HepG2 (cell line): ENCODE data around the gene ARHGAP5. TPM values are rescaled to one million over a fixed set of nuclear protein-coding genes. Genes with fewer than 3 reads are reported as not detected.

ENCODE experiments used
- AKNA ChIP-seq: sonication (generic); formaldehyde crosslinking; IDR thresholded peaks from 2 replicates; pipeline ENCODE4 v1.4.0; 2020; ENCODE audit warnings: missing genetic modification reagents, borderline replicate concordance
- BRCA1 ChIP-seq: sonication (generic); formaldehyde crosslinking; IDR thresholded peaks from 2 replicates; pipeline ENCODE4 v1.4.0; 2020; ENCODE audit warnings: missing genetic modification reagents
- DBP ChIP-seq: sonication (generic); formaldehyde crosslinking; IDR thresholded peaks from 2 replicates; pipeline ENCODE4 v1.4.0; 2020; ENCODE audit warnings: missing genetic modification reagents; ENCODE audit errors: not compliant biosample characterization
- EP300 ChIP-seq, 3 experiments: sonication (generic) in 1 of 3; formaldehyde crosslinking in 1 of 3; IDR thresholded peaks; 2 replicates each; pipeline versions ENCODE4 v1.5.1 to v1.6.1; 2011 to 2020; ENCODE audit warnings: low read depth in 2 of 3, low read length in 2 of 3, borderline replicate concordance in 1 of 3, improper control_type of control experiment in 1 of 3, mild to moderate bottlenecking in 1 of 3, missing genetic modification reagents in 1 of 3, moderate library complexity in 1 of 3
- FOXK2 ChIP-seq: fragments of 450-650 bp; IDR thresholded peaks from 2 replicates; pipeline ENCODE4 v1.6.1; 2016
- FOXP4 ChIP-seq: sonication (generic); formaldehyde crosslinking; IDR thresholded peaks from 2 replicates; pipeline ENCODE4 v1.4.0; 2020; ENCODE audit warnings: missing genetic modification reagents
- FUBP1 ChIP-seq: sonication (generic); formaldehyde crosslinking; IDR thresholded peaks from 2 replicates; pipeline ENCODE4 v1.5.1; 2020; ENCODE audit warnings: missing genetic modification reagents, mild to moderate bottlenecking, borderline replicate concordance
- HBP1 ChIP-seq: IDR thresholded peaks from 2 replicates; pipeline ENCODE4 v1.6.1; 2016; ENCODE audit warnings: low read depth, control low read depth
- KDM1A ChIP-seq: IDR thresholded peaks from 2 replicates; pipeline ENCODE4 v1.6.1; 2016; ENCODE audit warnings: missing compliant biosample characterization
- KDM2A ChIP-seq: sonication (generic); formaldehyde crosslinking; IDR thresholded peaks from 2 replicates; pipeline ENCODE4 v1.4.0; 2020; ENCODE audit warnings: low read depth, missing genetic modification reagents, borderline replicate concordance
- PTBP1 ChIP-seq: fragments of 200-400 bp; formaldehyde crosslinking; IDR thresholded peaks from 2 replicates; pipeline ENCODE4 v1.6.1; 2018; ENCODE audit warnings: low read length, low read depth; ENCODE audit not compliant: poor library complexity, severe bottlenecking
- RAD21 ChIP-seq: fragments of 450-650 bp; formaldehyde crosslinking; IDR thresholded peaks from 2 replicates; pipeline ENCODE4 v1.5.0; 2020; ENCODE audit warnings: mild to moderate bottlenecking
- ZBTB25 ChIP-seq: IDR thresholded peaks from 2 replicates; pipeline ENCODE4 v1.6.1; 2018; ENCODE audit warnings: missing genetic modification reagents
- ZNF235 ChIP-seq: sonication (generic); formaldehyde crosslinking; IDR thresholded peaks from 2 replicates; pipeline ENCODE4 v1.8.1; 2023; ENCODE audit warnings: mild to moderate bottlenecking, missing genetic modification reagents, borderline replicate concordance
- ZNF543 ChIP-seq: sonication (generic); formaldehyde crosslinking; IDR thresholded peaks from 2 replicates; pipeline ENCODE4 v1.4.0; 2020; ENCODE audit warnings: mild to moderate bottlenecking, missing genetic modification reagents
- ZNF788 ChIP-seq: sonication (generic); formaldehyde crosslinking; IDR thresholded peaks from 2 replicates; pipeline ENCODE4 v1.5.0; 2020; ENCODE audit warnings: mild to moderate bottlenecking, missing genetic modification reagents, borderline replicate concordance
- ZSCAN21 ChIP-seq: sonication (generic); formaldehyde crosslinking; IDR thresholded peaks from 2 replicates; pipeline ENCODE4 v1.8.0; 2022; ENCODE audit warnings: mild to moderate bottlenecking, missing genetic modification reagents, moderate library complexity, borderline replicate concordance
- polyA plus RNA-seq, 8 experiments: library from polyadenylated mRNA; depleted of rRNA in 3 of 8; stranded (reverse) in 7 of 8; unstranded in 1 of 8; fragments of >200 nt; fragmentation: Illumina TruSeq in 4 of 8; extraction: Trizol in 4 of 8; gene quantifications; 2 replicates each; pipeline versions ENCODE4 v1.2.1 to v1.2.3, GENCODE V29; 2011 to 2016; ENCODE audit warnings: low read depth in 4 of 8, missing spikeins in 1 of 8, mixed read lengths in 1 of 8; ENCODE audit not compliant: insufficient read depth in 1 of 8
- total RNA-seq, 5 experiments: library from RNA; depleted of rRNA; stranded (reverse); fragments of >200 nt; fragmentation: Illumina TruSeq; extraction: Trizol; gene quantifications; 2 replicates each; pipeline ENCODE4 v1.2.3, GENCODE V29; 2016; ENCODE audit warnings: low read depth in 1 of 5

ARHGAP5 gene
- total and polyA plus RNA-seq, 2 of the 13 experiments (the other 11 are each of a cell fraction or from before 2014, with no cell fraction given): 33.7 to 144 TPM

- TF ChIP-seq ZSCAN21 (CRISPR knock-in tag): no peak
- TF ChIP-seq KDM1A: no peak
- no peak for TF ChIP-seq BRCA1 (CRISPR knock-in tag)
- TF ChIP-seq ZNF235 (CRISPR knock-in tag): no peak
- TF ChIP-seq ZNF543 (CRISPR knock-in tag): no peak
- 0 out of 2 replicates have a peak, but pooled peaks have one; percentile 28 for TF ChIP-seq ZBTB25
- TF ChIP-seq DBP (CRISPR knock-in tag): no peak
- no peak for TF ChIP-seq RAD21 (CRISPR knock-in tag)
- no peak for TF ChIP-seq HBP1 (CRISPR knock-in tag)
- TF ChIP-seq PTBP1: no peak
- TF ChIP-seq ZNF788 (CRISPR knock-in tag): no peak
- TF ChIP-seq FUBP1 (CRISPR knock-in tag): no peak
- no peak for TF ChIP-seq KDM2A (CRISPR knock-in tag)
- TF ChIP-seq FOXP4 (CRISPR knock-in tag): peak; percentile 71
- no peak; the same call in 1 of the 2 replicates for TF ChIP-seq FOXK2
- no peak for TF ChIP-seq AKNA (CRISPR knock-in tag)
- TF ChIP-seq EP300 (IDR thresholded peaks at IDR 0.05; ENCODE audit: low read depth in 2 of 2, low read length in 2 of 2): peak in 1 of 2 experiments; percentile 55; a peak in 2 of 4 replicates
- 0 out of 2 replicates have a peak, but pooled peaks have one; percentile 41 for TF ChIP-seq EP300 (CRISPR knock-in tag; IDR thresholded peaks at IDR 0.05; ENCODE audit: borderline replicate concordance)
Observed at GRCh38 chr14:32083789-32084188, 6.7 kb downstream of the ARHGAP5 start (continued).
